GM12865 (cell line): ENCODE data around the gene ELN.

Experiments used
- DNase-seq: peaks from one replicate; pipeline ENCODE4 v3.0.0; 2010; ENCODE audit warnings: low read depth
- H3K4me3 ChIP-seq: 2 replicates; pipeline ENCODE4 v1.5.1; 2011; ENCODE audit warnings: mild to moderate bottlenecking, low read depth, low read length, control low read depth
- CTCF ChIP-seq: IDR thresholded peaks from 2 replicates; pipeline ENCODE4 v1.5.1; 2011; ENCODE audit warnings: low read length, control low read depth, low read depth, inconsistent platforms; ENCODE audit not compliant: insufficient read depth; ENCODE audit errors: missing control alignments

ELN gene

GRCh38 chr7:74068378-74069085, 40.6 kb downstream of the ELN start:
- TF ChIP-seq CTCF = no peak
- DNase-seq = no peak

GRCh38 chr7:74069086-74069541, 41.1 kb downstream of the ELN start:
- H3K4me3 ChIP-seq = no peak overlapping the region
- no peak for TF ChIP-seq CTCF
- DNase-seq = no peak

More at GRCh38 chr7:74068378-74069085, 40.6 kb downstream of the ELN start:
- no peak overlapping the region for H3K4me3 ChIP-seq

GRCh38 chr7:74069790-74070618, 42.0 kb downstream of the ELN start:
- no peak overlapping the region for H3K4me3 ChIP-seq
- TF ChIP-seq CTCF = no peak
- DNase-seq = no peak

- DNase-seq = no peak
- H3K4me3 ChIP-seq = no peak overlapping the region
- no peak for TF ChIP-seq CTCF
Measured at GRCh38 chr7:74070619-74070921, 42.6 kb downstream of the ELN start.

- TF ChIP-seq CTCF = no peak
- H3K4me3 ChIP-seq = no peak overlapping the region
- DNase-seq = no peak
Measured at GRCh38 chr7:74071121-74071520, 43.1 kb downstream of the ELN start.

- TF ChIP-seq CTCF = no peak
- no peak overlapping the region for H3K4me3 ChIP-seq
- DNase-seq = no peak
Measured at GRCh38 chr7:74074770-74075169, 46.8 kb downstream of the ELN start.
